H1 (cell line): Measurements from ENCODE around the gene NABP1. TPM values are rescaled to one million over a fixed set of nuclear protein-coding genes. Genes with fewer than 3 reads are reported as not detected.

Source experiments
- CTCF ChIA-PET: fragments of 300-600 bp; sonication (Branson Sonifier 250); formaldehyde crosslinking; loops from one replicate; lab custom pipeline; 2021; ENCODE audit not compliant: partially characterized antibody; lab: Charles Lee
- POLR2A ChIA-PET: fragments of 300-600 bp; sonication (Branson Sonifier 250); formaldehyde crosslinking; loops from one replicate; lab custom pipeline; 2021; ENCODE audit warnings: inconsistent platforms; ENCODE audit not compliant: partially characterized antibody; lab: Charles Lee
- DNase-seq, 2 experiments: peaks; one replicate each; pipeline versions ENCODE4 v3.0.0 to v3.0.0-alpha.2; 2010 to 2022; ENCODE audit warnings: low spot score in 2 of 2, low read depth in 1 of 2, mixed read lengths in 1 of 2
- FAIRE-seq: peaks from 2 replicates; lab custom pipeline; 2011; peaks lifted over from hg19 to GRCh38; lab: Jason Lieb, UNC
- H2AFZ ChIP-seq: 2 replicates; pipeline ENCODE4 v1.8.1; 2012; ENCODE audit warnings: low read length, inconsistent platforms
- H2AK5ac ChIP-seq: 2 replicates; pipeline ENCODE4 v1.6.1; 2013; ENCODE audit warnings: low read depth, low read length
- H2BK120ac ChIP-seq: replicated peaks from 2 replicates; pipeline ENCODE3; 2013; ENCODE audit warnings: low read depth, low read length, inconsistent platforms
- H2BK12ac ChIP-seq: 2 replicates; pipeline ENCODE4 v1.6.1; 2013; ENCODE audit warnings: low read depth, low read length
- H2BK15ac ChIP-seq: 2 replicates; pipeline ENCODE4 v1.6.1; 2013; ENCODE audit warnings: low read length
- H2BK20ac ChIP-seq: 2 replicates; pipeline ENCODE4 v1.6.1; 2013; ENCODE audit warnings: low read length
- H2BK5ac ChIP-seq: 2 replicates; pipeline ENCODE4 v1.6.1; 2013; ENCODE audit warnings: low read depth, low read length
- H3K14ac ChIP-seq: 2 replicates; pipeline ENCODE4 v1.6.1; 2013; ENCODE audit warnings: inconsistent platforms; ENCODE audit not compliant: insufficient read length
- H3K18ac ChIP-seq: 2 replicates; pipeline ENCODE4 v1.6.1; 2013; ENCODE audit warnings: low read length; ENCODE audit errors: extremely low read depth
- H3K23ac ChIP-seq: 2 replicates; pipeline ENCODE4 v1.6.1; 2013; ENCODE audit warnings: inconsistent platforms; ENCODE audit not compliant: insufficient read length
- H3K23me2 ChIP-seq: 2 replicates; pipeline ENCODE4 v1.6.1; 2013; ENCODE audit warnings: low read depth, low read length
- H3K27ac ChIP-seq: 2 replicates; pipeline ENCODE4 v1.6.1; 2011; ENCODE audit warnings: low read depth, low read length, inconsistent platforms
- H3K27me3 ChIP-seq, 4 experiments: replicated peaks in 1 of 4; 1 replicate in 1 of 4; 2 replicates in 3 of 4; pipeline versions ENCODE4 v1.6.1 to v1.8.1; 2011 to 2013; ENCODE audit warnings: low read length in 3 of 4, mild to moderate bottlenecking in 3 of 4, inconsistent platforms in 2 of 4, mixed read lengths in 2 of 4, moderate library complexity in 1 of 4; ENCODE audit not compliant: control insufficient read depth in 3 of 4, insufficient read depth in 3 of 4; ENCODE audit errors: extremely low read depth in 1 of 4
- H3K36me3 ChIP-seq, 4 experiments: 2 replicates each; pipeline versions ENCODE4 v1.6.1 to v1.8.1; 2011 to 2013; ENCODE audit warnings: mild to moderate bottlenecking in 4 of 4, low read length in 3 of 4, moderate library complexity in 2 of 4, control low read depth in 1 of 4, inconsistent platforms in 1 of 4; ENCODE audit not compliant: insufficient read depth in 4 of 4, control insufficient read depth in 2 of 4
- H3K4ac ChIP-seq: replicated peaks from 2 replicates; pipeline ENCODE3; 2013; ENCODE audit warnings: low read length, low read depth, mixed read lengths, inconsistent platforms; ENCODE audit not compliant: insufficient read length
- H3K4me1 ChIP-seq, 4 experiments: replicated peaks in 1 of 4; 1 replicate in 1 of 4; 2 replicates in 3 of 4; pipeline versions ENCODE4 v1.6.1 to v1.8.1; 2011 to 2013; ENCODE audit warnings: low read length in 3 of 4, inconsistent platforms in 2 of 4, mixed read lengths in 1 of 4; ENCODE audit not compliant: insufficient read depth in 4 of 4, control insufficient read depth in 3 of 4
- H3K4me2 ChIP-seq, 2 experiments: 2 replicates each; pipeline versions ENCODE4 v1.6.1 to v1.8.1; 2011 to 2013; ENCODE audit warnings: low read depth in 2 of 2, low read length in 2 of 2, control low read depth in 1 of 2, inconsistent platforms in 1 of 2, mild to moderate bottlenecking in 1 of 2; ENCODE audit not compliant: insufficient read depth in 1 of 2
- H3K4me3 ChIP-seq, 4 experiments: fragments of 200-600, 300-600 bp in 1 of 4; sonication (generic), shearing (Covaris generic), sonication (Bioruptor Twin) in 1 of 4; 2 replicates each; pipeline versions ENCODE4 v1.5.1 to v1.8.1; 2011 to 2016; ENCODE audit warnings: low read length in 4 of 4, low read depth in 3 of 4, control low read depth in 2 of 4, inconsistent platforms in 2 of 4, mild to moderate bottlenecking in 2 of 4, mixed read lengths in 1 of 4, moderate library complexity in 1 of 4; ENCODE audit not compliant: insufficient read depth in 2 of 4; ENCODE audit errors: extremely low read depth in 1 of 4
- H3K56ac ChIP-seq: replicated peaks from 2 replicates; pipeline ENCODE3; 2013; ENCODE audit warnings: low read depth, mild to moderate bottlenecking, mixed read lengths, low read length, inconsistent platforms; ENCODE audit not compliant: insufficient read length
- H3K79me1 ChIP-seq: 2 replicates; pipeline ENCODE4 v1.6.1; 2013; ENCODE audit warnings: low read depth, low read length, control low read depth
- H3K79me2 ChIP-seq, 2 experiments: 2 replicates each; pipeline versions ENCODE4 v1.6.1 to v1.8.1; 2012 to 2013; ENCODE audit warnings: low read length in 2 of 2, mild to moderate bottlenecking in 2 of 2, inconsistent platforms in 1 of 2; ENCODE audit not compliant: insufficient read depth in 2 of 2, control insufficient read depth in 1 of 2
- H3K9ac ChIP-seq, 4 experiments: replicated peaks in 1 of 4; 1 replicate in 1 of 4; 2 replicates in 3 of 4; pipeline versions ENCODE4 v1.6.1 to v1.8.1; 2011 to 2013; ENCODE audit warnings: low read depth in 3 of 4, low read length in 3 of 4, control low read depth in 2 of 4, mild to moderate bottlenecking in 2 of 4, moderate library complexity in 2 of 4, inconsistent platforms in 1 of 4; ENCODE audit errors: extremely low read depth in 1 of 4
- H3K9me3 ChIP-seq, 2 experiments: 2 replicates each; pipeline versions ENCODE4 v1.6.1 to v1.8.1; 2012 to 2013; ENCODE audit warnings: mild to moderate bottlenecking in 2 of 2, moderate library complexity in 2 of 2, control low read depth in 1 of 2, inconsistent platforms in 1 of 2, low read depth in 1 of 2, low read length in 1 of 2, mixed read lengths in 1 of 2; ENCODE audit not compliant: insufficient read depth in 2 of 2
- H4K20me1 ChIP-seq, 2 experiments: replicated peaks in 1 of 2; 2 replicates each; pipeline versions ENCODE3 to v1.8.1; 2011 to 2013; ENCODE audit warnings: inconsistent platforms in 2 of 2, low read length in 2 of 2, mild to moderate bottlenecking in 1 of 2; ENCODE audit not compliant: insufficient read depth in 2 of 2, control insufficient read depth in 1 of 2
- H4K5ac ChIP-seq: 2 replicates; pipeline ENCODE4 v1.6.1; 2013; ENCODE audit warnings: low read length, low read depth, mixed read lengths, inconsistent platforms; ENCODE audit not compliant: insufficient read length
- H4K8ac ChIP-seq: 2 replicates; pipeline ENCODE4 v1.8.0; 2013; ENCODE audit warnings: mild to moderate bottlenecking, moderate library complexity, low read length, inconsistent platforms; ENCODE audit not compliant: insufficient read depth; ENCODE audit errors: extremely low read depth
- H4K91ac ChIP-seq: replicated peaks from 2 replicates; pipeline ENCODE3; 2013; ENCODE audit warnings: low read length, mixed read lengths, inconsistent platforms; ENCODE audit not compliant: insufficient read length
- BCL11A ChIP-seq, 2 experiments: IDR thresholded peaks; one replicate each; pipeline ENCODE4 v1.6.1; 2011; ENCODE audit warnings: low read depth in 2 of 2, low read length in 2 of 2, mild to moderate bottlenecking in 2 of 2
- CREB1 ChIP-seq: IDR thresholded peaks from 2 replicates; pipeline ENCODE4 v1.6.1; 2012; ENCODE audit warnings: inconsistent platforms
- HDAC2 ChIP-seq, 2 experiments: fragments of 300-600 bp in 1 of 2; sonication (generic) in 1 of 2; IDR thresholded peaks; 2 replicates each; pipeline ENCODE4 v1.6.1; 2011 to 2012; ENCODE audit warnings: low read depth in 2 of 2, low read length in 2 of 2, mild to moderate bottlenecking in 2 of 2, moderate library complexity in 2 of 2, borderline replicate concordance in 1 of 2, inconsistent platforms in 1 of 2
- JUND ChIP-seq: IDR thresholded peaks from 2 replicates; pipeline ENCODE4 v1.6.1; 2011; ENCODE audit warnings: mild to moderate bottlenecking, improper control_type of control experiment, low read length
- POLR2A ChIP-seq, 2 experiments: IDR thresholded peaks; 1 replicate in 1 of 2; 2 replicates in 1 of 2; pipeline ENCODE4 v1.6.1; 2011; ENCODE audit warnings: low read depth in 2 of 2, low read length in 2 of 2, mild to moderate bottlenecking in 2 of 2; ENCODE audit errors: control extremely low read depth in 1 of 2
- RXRA ChIP-seq: IDR thresholded peaks from 2 replicates; pipeline ENCODE4 v1.6.1; 2011; ENCODE audit warnings: low read depth, mild to moderate bottlenecking, low read length, moderate library complexity; ENCODE audit not compliant: insufficient read depth
- SRF ChIP-seq: IDR thresholded peaks from 2 replicates; pipeline ENCODE4 v1.6.1; 2011; ENCODE audit warnings: mild to moderate bottlenecking, low read depth, low read length, moderate library complexity
- TCF12 ChIP-seq: IDR thresholded peaks from 2 replicates; pipeline ENCODE4 v1.6.1; 2011; ENCODE audit warnings: low read depth, mild to moderate bottlenecking, low read length
- WGBS, 2 experiments: shearing (Covaris generic) in 1 of 2; methylation state at CpG; one replicate each; pipeline versions ENCODE4 v1.1.6 to v1.1.7; 2013 to 2015; ENCODE audit warnings: low lambda C conversion rate in 2 of 2, mixed read lengths in 2 of 2, inconsistent platforms in 1 of 2, low coverage in 1 of 2, missing lambda C conversion rate in 1 of 2; ENCODE audit not compliant: insufficient replicate concordance in 2 of 2, insufficient coverage in 1 of 2, insufficient read length in 1 of 2; ENCODE audit errors: extremely low coverage in 1 of 2, missing lambda C conversion rate in 1 of 2; 5-methylcytosine and 5-hydroxymethylcytosine counted together
- polyA plus RNA-seq, 7 experiments: library from polyadenylated mRNA; depleted of rRNA in 3 of 7; stranded (reverse) in 5 of 7; unstranded in 2 of 7; fragments of >200 nt in 5 of 7; fragments of 200-250 nt in 2 of 7; gene quantifications; 1 replicate in 5 of 7; 2 replicates in 1 of 7; 4 replicates in 1 of 7; pipeline versions ENCODE4 v1.2.1 to v1.2.3, GENCODE V29; 2011 to 2013; ENCODE audit warnings: missing spikeins in 2 of 7, mixed read lengths in 2 of 7
- total RNA-seq: library from RNA; stranded (reverse); fragmentation: NEBNext Ultra II Directional; extraction: Animal tissue kit (Norgen Biotek cat#: 25700); gene quantifications from 2 replicates; pipeline ENCODE4 v1.2.1, GENCODE V29; 2021
- TF ChIP-seq, protein P1 (sequence below): IDR thresholded peaks from 2 replicates; pipeline ENCODE4 v1.6.1; 2012; ENCODE audit warnings: low read length, inconsistent platforms
- TF ChIP-seq, protein P2 (sequence below): IDR thresholded peaks from 2 replicates; pipeline ENCODE4 v1.6.1; 2011; ENCODE audit warnings: low read length, improper control_type of control experiment

Gene NABP1
- total and polyA plus RNA-seq, 2 of the 8 experiments (the other 6 are each of a cell fraction or from before 2014, with no cell fraction given), result 0.63 to 4.8 TPM

DNA sequence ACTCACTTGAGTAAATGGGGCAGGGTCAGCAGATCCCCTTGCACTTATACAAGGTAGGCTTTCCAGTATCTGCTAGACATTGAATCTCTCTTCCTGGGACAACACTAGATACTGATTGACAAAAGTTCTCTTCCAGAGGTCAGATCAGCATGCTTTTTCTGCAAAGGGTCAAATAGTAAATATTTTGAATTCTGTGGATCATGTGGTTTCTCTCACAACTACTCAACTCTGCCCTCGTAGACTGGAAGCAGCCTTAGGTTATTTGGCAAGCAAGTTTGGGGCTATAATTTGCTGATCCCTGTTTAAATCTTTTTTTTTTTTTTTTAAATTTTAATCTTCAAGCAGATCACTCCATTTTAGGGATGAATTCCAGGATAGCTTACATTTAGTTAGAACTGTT is 17.4 kb upstream of the NABP1 start:
- Histone ChIP-seq H2BK20ac (no peak overlapping the region), H3K18ac (no peak overlapping the region), H4K5ac (no peak overlapping the region), H3K27ac (no peak overlapping the region), H3K79me1 (no peaks in the 10 kb centered on the region), H2BK120ac (no peak overlapping the region), H4K20me1 (no peaks in the 10 kb centered on the region), H3K4me2 (no peak overlapping the region), H3K79me2 (no peaks in the 10 kb centered on the region), H2BK5ac (no peak overlapping the region), H3K56ac (no peak overlapping the region), H3K36me3 (no peaks in the 10 kb centered on the region), H3K23ac (no peak overlapping the region), H3K9me3 (no peaks in the 10 kb centered on the region), H2AK5ac (no peak overlapping the region), H2AFZ (no peak overlapping the region), H3K4me3 (no peak overlapping the region), H3K14ac (no peak overlapping the region), H3K4me1 (no peaks in the 10 kb centered on the region)
- POLR2A ChIA-PET, result no interaction called here
- no peak for FAIRE-seq
- CTCF ChIA-PET, result interaction anchor here (1.2 to 1.6 kb wide), 2 partner anchors 28 to 31 kb away, joined by 4 to 5 read pairs; no protein-coding TSS in a partner anchor
- TF ChIP-seq POLR2A (IDR thresholded peaks at IDR 0.05; ENCODE audit: control extremely low read depth in 1 of 2, low read depth in 2 of 2, low read length in 2 of 2), result no peak
- TF ChIP-seq, protein P1, sequence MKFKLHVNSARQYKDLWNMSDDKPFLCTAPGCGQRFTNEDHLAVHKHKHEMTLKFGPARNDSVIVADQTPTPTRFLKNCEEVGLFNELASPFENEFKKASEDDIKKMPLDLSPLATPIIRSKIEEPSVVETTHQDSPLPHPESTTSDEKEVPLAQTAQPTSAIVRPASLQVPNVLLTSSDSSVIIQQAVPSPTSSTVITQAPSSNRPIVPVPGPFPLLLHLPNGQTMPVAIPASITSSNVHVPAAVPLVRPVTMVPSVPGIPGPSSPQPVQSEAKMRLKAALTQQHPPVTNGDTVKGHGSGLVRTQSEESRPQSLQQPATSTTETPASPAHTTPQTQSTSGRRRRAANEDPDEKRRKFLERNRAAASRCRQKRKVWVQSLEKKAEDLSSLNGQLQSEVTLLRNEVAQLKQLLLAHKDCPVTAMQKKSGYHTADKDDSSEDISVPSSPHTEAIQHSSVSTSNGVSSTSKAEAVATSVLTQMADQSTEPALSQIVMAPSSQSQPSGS, result no peak
- TF ChIP-seq SRF, result no peak
- TF ChIP-seq JUND, result no peak
- TF ChIP-seq RXRA, result no peak
- TF ChIP-seq, protein P2, sequence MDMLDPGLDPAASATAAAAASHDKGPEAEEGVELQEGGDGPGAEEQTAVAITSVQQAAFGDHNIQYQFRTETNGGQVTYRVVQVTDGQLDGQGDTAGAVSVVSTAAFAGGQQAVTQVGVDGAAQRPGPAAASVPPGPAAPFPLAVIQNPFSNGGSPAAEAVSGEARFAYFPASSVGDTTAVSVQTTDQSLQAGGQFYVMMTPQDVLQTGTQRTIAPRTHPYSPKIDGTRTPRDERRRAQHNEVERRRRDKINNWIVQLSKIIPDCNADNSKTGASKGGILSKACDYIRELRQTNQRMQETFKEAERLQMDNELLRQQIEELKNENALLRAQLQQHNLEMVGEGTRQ, result no peak
- TF ChIP-seq HDAC2 (IDR thresholded peaks at IDR 0.05; ENCODE audit: borderline replicate concordance in 1 of 2, low read depth in 2 of 2, low read length in 2 of 2), result no peak
- no peak for TF ChIP-seq BCL11A (IDR thresholded peaks at IDR 0.05; ENCODE audit: low read depth in 2 of 2, low read length in 2 of 2)
- no peak for TF ChIP-seq TCF12
- no peak for TF ChIP-seq CREB1
- TF ChIP-seq, all 59 proteins: peak for 0
- Histone ChIP-seq H3K9ac (no peak overlapping the region), H2BK12ac (no peak overlapping the region), H3K27me3 (no peaks in the 10 kb centered on the region), H4K91ac (no peak overlapping the region), H3K23me2 (no peaks in the 10 kb centered on the region), H3K4ac (no peak overlapping the region), H2BK15ac (no peak overlapping the region), H4K8ac (no peak overlapping the region)
- DNase-seq, result no peak
- 5% methylated on average over 1 of the region's 1 CpG; no CpG with 5 or more reads in 1 of the 2 experiments for WGBS, 2 experiments
